Right ventricle myocardium superior (tissue), 1 donor: Measurements from ENCODE around the gene TBL1Y. TPM values are rescaled to one million over a fixed set of nuclear protein-coding genes. Genes with fewer than 3 reads are reported as not detected.

ENCODE experiments used
- ATAC-seq: fragments of 200-7000 bp; cut with Tn5 transposase; one replicate; pipeline ENCODE4 v1.9.1; 2020; ENCODE audit warnings: mild to moderate bottlenecking; ENCODE audit not compliant: poor library complexity
- DNase-seq: peaks from one replicate; pipeline ENCODE4 v3.0.0-alpha.2; 2020
- intact Hi-C: fragments of 100-400 bp; cut with DNase I; formaldehyde crosslinking; loops from one replicate; pipeline ENCODE4 v1.11.2; 2022
- total RNA-seq: library from RNA; stranded (reverse); fragmentation: NEBNext Ultra II Directional; extraction: Animal tissue kit (Norgen Biotek cat#: 25700); gene quantifications from one replicate; pipeline ENCODE4 v1.2.1, GENCODE V29; 2021
- donor health status: DM: no; HTN: yes; CAD: no; lungs with severe emphysema.

The TBL1Y gene
- total RNA-seq, 1 donor from 2014 or later, result not detected

- no peak for DNase-seq
- ATAC-seq, result no peak
- intact Hi-C loops, result no loop called here
Measured at GRCh38 chrY:6966521-6966920, 56.0 kb downstream of the TBL1Y start.

GRCh38 chrY:6967736-6968135 is 57.2 kb downstream of the TBL1Y start:
- intact Hi-C loops, result no loop called here
- DNase-seq (no peak), ATAC-seq (no peak)

GRCh38 chrY:6968191-6968590 is 57.7 kb downstream of the TBL1Y start:
- no peak for DNase-seq
- ATAC-seq, result no peak
- intact Hi-C loops, result no loop called here

- intact Hi-C loops, result no loop called here
- ATAC-seq (no peak), DNase-seq (no peak)
Measured at GRCh38 chrY:6972271-6972887, 61.9 kb downstream of the TBL1Y start.

GRCh38 chrY:6974971-6975370 is 64.5 kb downstream of the TBL1Y start:
- intact Hi-C loops, result no loop called here
- ATAC-seq (no peak), DNase-seq (no peak)

GRCh38 chrY:6977783-6978182 is 67.3 kb downstream of the TBL1Y start:
- intact Hi-C loops, result no loop called here
- no peak for ATAC-seq
- DNase-seq, result no peak

- no peak for DNase-seq
- intact Hi-C loops, result no loop called here
- no peak for ATAC-seq
Measured at GRCh38 chrY:6983221-6983620, 72.7 kb downstream of the TBL1Y start.

- ATAC-seq, result no peak
- intact Hi-C loops, result no loop called here
- no peak for DNase-seq
Measured at GRCh38 chrY:6987811-6988210, 77.3 kb downstream of the TBL1Y start.

- intact Hi-C loops, result no loop called here
- DNase-seq (no peak), ATAC-seq (peak; percentile 60)
Measured at GRCh38 chrY:6989886-6990620, 79.6 kb downstream of the TBL1Y start.

GRCh38 chrY:6992041-6992440 is 81.5 kb downstream of the TBL1Y start:
- intact Hi-C loops, result no loop called here
- no peak for DNase-seq
- ATAC-seq, result no peak

GRCh38 chrY:6995987-6996386 is 85.5 kb downstream of the TBL1Y start:
- intact Hi-C loops, result no loop called here
- ATAC-seq (no peak), DNase-seq (no peak)

- no peak for ATAC-seq
- no peak for DNase-seq
- intact Hi-C loops, result no loop called here
Measured at GRCh38 chrY:6997503-6998066, 87.1 kb downstream of the TBL1Y start.

GRCh38 chrY:6999905-7000304 is 89.4 kb downstream of the TBL1Y start:
- intact Hi-C loops, result no loop called here
- DNase-seq, result no peak
- ATAC-seq, result no peak

GRCh38 chrY:7002581-7002980 is 92.1 kb downstream of the TBL1Y start:
- intact Hi-C loops, result no loop called here
- ATAC-seq (no peak), DNase-seq (no peak)

GRCh38 chrY:7007911-7008310 is 97.4 kb downstream of the TBL1Y start:
- intact Hi-C loops, result no loop called here
- DNase-seq (no peak), ATAC-seq (no peak)

GRCh38 chrY:7008578-7009355 is 98.3 kb downstream of the TBL1Y start:
- ATAC-seq (no peak), DNase-seq (no peak)
- intact Hi-C loops, result no loop called here

- DNase-seq, result no peak
- no peak for ATAC-seq
- intact Hi-C loops, result no loop called here
Measured at GRCh38 chrY:7013051-7013450, 102.6 kb downstream of the TBL1Y start.

- DNase-seq (no peak), ATAC-seq (no peak)
- intact Hi-C loops, result no loop called here
Measured at GRCh38 chrY:7016521-7016920, 106.0 kb downstream of the TBL1Y start.

- intact Hi-C loops, result no loop called here
- ATAC-seq, result no peak
Measured at GRCh38 chrY:7017244-7018080, 107.0 kb downstream of the TBL1Y start.

More at GRCh38 chrY:7017244-7018080, 107.0 kb downstream of the TBL1Y start:
- no peak for DNase-seq
